Umbilical cord (tissue), 2 donors: ENCODE measurements around the gene KIF1C. TPM values are rescaled to one million over a fixed set of nuclear protein-coding genes. Genes with fewer than 3 reads are reported as not detected.
"Not testable (repeated sequence)": the region's sequence is repeated elsewhere in the genome, so short reads cannot be mapped to it uniquely, and the experiment has no call there.

Experiments
- DNase-seq: peaks from one replicate; pipeline ENCODE4 v3.0.0-alpha.2; 2015; ENCODE audit warnings: low spot score
- total RNA-seq: library from RNA; depleted of rRNA; stranded (reverse); fragments of >200 nt; gene quantifications from one replicate; pipeline ENCODE4 v1.2.3, GENCODE V29; 2014; ENCODE audit warnings: low replicate concordance; ENCODE audit not compliant: insufficient read depth

KIF1C gene
- total RNA-seq, 1 donor from 2014 or later = 35.6 TPM

DNA sequence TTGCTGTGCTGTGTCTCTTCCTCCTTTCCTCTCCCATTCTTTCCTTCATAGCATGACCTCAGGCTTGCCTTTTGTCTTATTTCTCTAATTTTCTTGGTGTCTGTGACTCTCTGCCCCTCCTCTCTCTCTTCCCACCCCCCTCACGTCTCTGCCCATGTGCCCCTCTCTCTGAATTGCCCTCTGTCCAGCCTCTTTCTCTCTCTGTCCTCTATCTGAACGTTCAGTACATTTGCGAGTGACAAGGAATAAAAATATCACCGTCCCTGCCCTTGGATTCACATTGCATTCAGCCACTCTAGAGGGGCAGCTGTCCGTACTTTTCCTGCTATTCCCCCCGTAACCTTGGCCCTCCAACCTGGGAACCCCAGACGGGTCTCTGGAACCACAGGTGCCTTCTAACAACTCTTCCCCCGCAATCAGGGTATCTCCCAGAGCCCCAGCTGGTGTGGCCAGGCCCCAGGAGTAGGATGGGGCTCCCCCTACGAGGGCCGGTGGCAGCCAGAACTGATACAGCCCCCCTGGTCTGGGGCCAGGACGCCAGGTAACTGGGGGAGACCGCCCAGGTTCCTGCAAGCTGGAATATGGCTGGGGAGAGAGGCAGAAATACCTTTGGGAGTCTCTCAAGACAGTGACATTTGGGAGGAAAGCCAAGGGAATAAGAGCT lies 1.8 kb downstream of the KIF1C start:
- DNase-seq = no peak

- DNase-seq = no peak
These were observed 2.5 kb downstream of the KIF1C start for GRCh38 chr17:5000237-5000639.

DNA sequence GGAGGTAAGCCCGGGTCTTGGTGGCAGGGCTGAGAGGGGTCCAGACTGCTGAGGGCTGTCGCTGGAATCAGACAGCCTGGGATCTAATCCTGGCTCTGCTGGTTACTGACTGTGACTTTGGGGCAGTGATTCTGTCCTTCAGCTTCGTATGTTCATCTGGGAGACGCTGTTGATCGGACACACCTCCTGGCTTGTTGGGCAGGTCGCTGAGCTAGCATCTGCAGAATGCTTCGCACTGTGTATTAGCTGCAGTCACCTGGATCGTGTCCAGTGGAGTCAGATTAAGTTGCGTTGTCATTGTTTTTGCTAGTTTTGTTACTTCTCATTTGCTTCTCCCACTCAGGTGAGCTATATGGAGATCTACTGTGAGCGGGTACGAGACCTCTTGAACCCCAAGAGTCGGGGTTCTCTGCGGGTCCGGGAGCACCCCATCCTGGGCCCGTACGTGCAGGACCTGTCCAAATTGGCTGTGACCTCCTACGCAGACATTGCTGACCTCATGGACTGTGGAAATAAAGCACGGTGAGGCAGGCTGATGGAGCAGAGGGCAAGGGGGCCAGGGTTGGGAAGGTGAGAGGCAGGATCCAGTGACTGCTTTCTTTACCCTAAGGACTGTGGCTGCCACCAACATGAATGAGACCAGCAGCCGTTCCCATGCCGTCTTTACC lies 4.5 kb downstream of the KIF1C start:
- DNase-seq = no peak

DNA sequence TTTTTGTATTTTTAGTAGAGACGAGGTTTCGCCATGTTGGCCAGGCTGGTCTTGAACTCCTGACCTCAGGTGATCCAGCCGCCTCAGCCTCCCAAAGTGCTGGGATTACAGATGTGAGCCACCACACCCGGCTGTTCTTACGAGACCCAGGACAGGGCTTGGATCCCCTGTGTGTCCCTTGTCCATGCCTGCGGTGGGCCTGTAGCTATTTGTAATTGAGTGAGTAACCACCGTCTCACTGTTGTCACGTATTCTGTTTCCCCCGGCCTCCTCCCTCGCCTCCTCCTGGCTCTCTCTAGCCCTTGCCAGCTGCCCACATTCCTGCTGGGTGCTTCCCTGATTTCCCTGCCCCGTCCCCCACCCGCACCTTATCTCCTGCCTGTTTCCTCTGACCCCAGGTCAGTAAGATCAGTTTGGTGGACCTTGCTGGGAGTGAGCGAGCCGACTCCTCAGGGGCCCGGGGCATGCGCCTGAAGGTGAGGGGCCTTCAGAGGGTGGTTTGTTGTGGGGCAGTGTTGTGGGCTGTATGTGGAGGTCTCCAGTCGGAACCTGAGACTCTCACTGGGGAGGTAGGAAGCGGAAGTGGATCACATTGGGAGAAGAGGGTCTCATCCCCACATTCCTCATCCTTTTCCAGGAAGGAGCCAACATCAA lies 5.6 kb downstream of the KIF1C start:
- DNase-seq = no peak

- DNase-seq = no peak
These were observed 14.2 kb downstream of the KIF1C start for GRCh38 chr17:5011928-5012327.

DNA sequence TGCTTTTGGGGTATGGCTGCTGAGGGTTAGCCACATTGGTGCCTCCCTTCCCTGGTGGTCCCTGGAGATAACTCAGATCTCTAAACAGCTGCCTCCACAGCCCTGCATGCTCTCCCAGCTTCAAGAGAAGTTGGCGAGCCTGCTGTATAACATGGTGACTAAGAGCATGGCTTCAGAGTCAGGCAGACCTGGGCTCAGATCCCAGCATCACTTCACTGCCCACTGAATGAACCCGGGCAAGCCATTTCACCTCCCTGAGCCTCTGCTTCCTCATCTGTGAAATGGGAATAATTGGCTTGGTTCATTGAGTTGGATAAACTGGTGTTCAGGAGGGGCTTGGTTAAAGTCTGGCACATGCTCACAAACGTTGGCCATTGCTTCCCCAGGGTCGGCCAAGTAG lies 16.6 kb downstream of the KIF1C start:
- no peak for DNase-seq

GRCh38 chr17:5019475-5019956 lies 21.8 kb downstream of the KIF1C start:
- DNase-seq = no peak

DNA sequence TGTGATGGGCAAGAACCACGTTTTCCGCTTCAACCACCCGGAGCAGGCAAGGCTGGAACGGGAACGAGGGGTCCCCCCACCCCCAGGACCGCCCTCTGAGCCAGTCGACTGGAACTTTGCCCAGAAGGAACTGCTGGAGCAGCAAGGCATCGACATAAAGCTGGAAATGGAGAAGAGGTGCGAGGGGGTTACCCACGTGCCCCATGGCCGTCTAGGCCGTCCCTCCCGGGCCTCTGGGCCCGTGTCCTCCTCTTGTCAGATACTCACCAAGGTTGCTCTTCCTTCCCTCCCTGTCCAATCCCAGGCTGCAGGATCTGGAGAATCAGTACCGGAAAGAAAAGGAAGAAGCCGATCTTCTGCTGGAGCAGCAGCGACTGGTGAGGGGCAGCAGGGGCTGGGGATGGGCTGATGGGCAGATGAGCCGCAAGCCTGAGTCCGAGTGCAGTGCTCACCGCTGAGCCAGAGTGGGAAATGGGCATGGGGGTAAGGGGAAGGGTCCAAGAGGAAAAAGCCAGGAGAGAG lies 22.8 kb downstream of the KIF1C start:
- DNase-seq = no peak

- no peak for DNase-seq
These were observed 24.5 kb downstream of the KIF1C start for GRCh38 chr17:5022171-5022711.

GRCh38 chr17:5023588-5024147 lies 25.9 kb downstream of the KIF1C start:
- no peak for DNase-seq

DNA sequence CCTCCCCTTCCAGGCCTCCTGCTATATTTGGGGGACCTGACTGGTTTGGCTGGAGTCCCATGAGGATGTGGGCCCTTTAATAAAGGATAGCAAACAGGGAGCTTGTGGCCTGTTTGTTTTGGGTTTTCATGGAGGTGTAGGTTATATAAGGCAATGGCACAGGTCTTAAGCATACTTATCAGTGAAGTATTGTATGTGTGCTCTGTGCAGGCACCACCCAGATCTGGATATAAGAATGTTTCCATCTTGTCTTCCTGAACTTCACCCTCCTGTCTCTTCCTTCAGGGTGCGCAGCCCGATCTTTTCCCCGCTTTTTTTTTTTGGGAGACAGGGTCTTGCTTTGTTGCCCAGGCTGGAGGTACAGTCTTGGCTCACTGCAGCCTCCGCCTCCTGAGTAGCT lies 26.9 kb downstream of the KIF1C start:
- no peak for DNase-seq

DNA sequence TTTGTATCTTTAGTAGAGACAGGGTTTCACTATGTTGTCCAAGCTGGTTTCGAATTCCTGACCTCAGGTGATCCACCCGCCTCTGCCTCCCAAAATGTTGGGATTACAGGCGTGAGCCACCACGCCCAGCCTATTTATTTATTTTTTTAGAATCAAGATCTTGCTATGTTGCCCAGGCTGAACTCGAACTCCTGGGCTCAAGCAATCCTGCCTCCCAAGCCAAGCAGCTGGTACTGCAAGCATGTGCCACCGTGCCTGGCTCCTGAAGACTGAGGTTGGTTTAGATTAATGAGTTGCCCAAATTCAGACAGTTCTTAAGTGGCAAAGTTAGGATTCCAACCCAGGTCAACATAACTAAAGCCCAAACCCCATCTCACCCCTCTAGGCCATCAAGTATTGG lies 29.5 kb downstream of the KIF1C start:
- DNase-seq = no peak

- DNase-seq = no peak
These were observed 30.2 kb downstream of the KIF1C start for GRCh38 chr17:5027916-5028315.

DNA sequence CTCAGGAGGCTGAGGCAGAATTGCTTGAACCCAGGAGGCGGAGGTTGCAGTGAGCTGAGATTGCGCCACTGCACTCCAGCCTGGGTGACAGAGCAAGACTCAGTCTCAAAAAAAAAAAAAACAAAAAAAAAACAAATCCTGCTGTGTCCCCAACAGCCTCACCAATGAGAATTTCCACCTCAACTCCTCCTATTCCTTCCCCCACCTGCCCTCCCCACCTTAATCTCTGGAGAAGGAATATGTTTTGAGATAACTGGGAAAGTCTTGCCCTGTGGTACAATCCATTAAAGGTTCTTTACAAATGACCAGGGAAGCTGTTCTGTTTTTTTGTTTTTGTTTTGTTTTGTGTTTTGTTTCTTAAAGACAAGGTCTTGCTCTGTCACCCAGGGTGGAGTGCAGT lies 32.4 kb downstream of the KIF1C start:
- DNase-seq = not testable (repeated sequence)

GRCh38 chr17:5031365-5032082 lies 33.8 kb downstream of the KIF1C start:
- peak; percentile 91 for DNase-seq

DNA sequence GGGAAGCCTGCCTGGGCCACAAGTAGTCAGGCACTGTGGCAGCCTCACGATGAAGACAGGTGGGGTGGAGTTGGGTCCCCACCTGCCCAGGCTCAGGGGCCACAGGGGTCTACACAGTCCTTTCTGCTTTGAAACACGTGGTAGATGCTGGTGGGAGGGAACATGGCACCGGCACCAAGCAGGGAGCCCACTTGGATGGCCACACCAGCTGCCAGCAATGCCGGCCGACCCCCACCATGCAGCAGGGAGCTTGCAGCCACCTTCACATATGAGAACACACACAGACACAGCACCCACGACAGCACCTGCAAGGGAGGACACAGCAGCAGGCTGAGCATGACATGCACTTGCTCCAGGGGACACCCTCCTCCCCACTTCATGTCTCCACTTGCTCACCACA lies 35.1 kb downstream of the KIF1C start:
- no peak for DNase-seq

- no peak for DNase-seq
These were observed 35.7 kb downstream of the KIF1C start for GRCh38 chr17:5033352-5034015.

GRCh38 chr17:5034063-5034462 lies 36.3 kb downstream of the KIF1C start:
- no peak for DNase-seq

DNA sequence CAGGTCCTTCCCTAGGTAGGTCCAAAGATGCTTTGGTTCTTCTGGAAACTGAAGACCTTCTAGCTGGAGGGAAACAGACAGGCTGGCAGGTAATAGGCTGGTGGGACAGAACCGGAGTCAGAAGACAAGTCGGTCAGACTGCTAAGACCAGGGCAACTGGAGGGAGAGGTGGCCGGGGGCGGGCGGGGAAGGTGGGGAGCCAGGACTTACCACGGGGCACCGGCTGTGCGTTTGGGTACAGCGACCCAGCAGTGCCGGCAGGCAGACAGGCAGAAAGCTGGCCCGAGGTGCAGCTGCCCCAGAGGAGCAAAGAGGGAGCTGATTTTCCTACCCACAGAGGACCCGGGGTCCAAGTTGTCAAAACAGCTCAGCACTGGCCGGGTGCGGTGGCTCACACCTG lies 36.9 kb downstream of the KIF1C start:
- DNase-seq = no peak

GRCh38 chr17:5035315-5035714 lies 37.6 kb downstream of the KIF1C start, which contains the start of gene SLC52A1:
SLC52A1 (minus strand) TSS chr17:5035426; CDS start chr17:5034606, 820 bp downstream.
- DNase-seq = peak; percentile 14
